RWPE1 (cell line): Measurements from ENCODE around the gene PLEKHJ1.

ENCODE experiments used
- CTCF ChIA-PET: fragments of 350-600 bp; sonication (Branson Sonifier 250); formaldehyde crosslinking; extraction: SDS; loops from one replicate; lab custom pipeline; 2021; lab: Yijun Ruan, JAX
- POLR2A ChIA-PET: fragments of 400-600 bp; formaldehyde crosslinking; extraction: SDS; loops from one replicate; lab custom pipeline; 2020; ENCODE audit warnings: antibody characterized with exemption; ENCODE audit not compliant: low non-redundant PET; lab: Yijun Ruan, JAX
- DNase-seq: peaks from one replicate; pipeline ENCODE4 v3.0.0; 2012; ENCODE audit warnings: low spot score
- H3K27ac ChIP-seq: fragments of 450-650 bp; 2 replicates; pipeline ENCODE4 v1.5.1; 2017
- CTCF ChIP-seq: fragments of 450-650 bp; conservative IDR thresholded peaks from 2 replicates; pipeline ENCODE4 v1.5.1; 2017; ENCODE audit warnings: low read depth, mild to moderate bottlenecking

The PLEKHJ1 gene

GRCh38 chr19:2197270-2197669 is 38.9 kb downstream of the PLEKHJ1 start:
- no peak for DNase-seq
- TF ChIP-seq CTCF, result no peak
- CTCF ChIA-PET, result interaction anchor here (0.6 to 0.7 kb wide), 2 partner anchors 16 to 622 kb away, joined by 3 to 4 read pairs; no protein-coding TSS in a partner anchor
- H3K27ac ChIP-seq, result peak overlapping the region; percentile 22
- POLR2A ChIA-PET, result no interaction called here

- TF ChIP-seq CTCF, result no peak
- CTCF ChIA-PET, result no interaction called here
- DNase-seq, result no peak
Observed at GRCh38 chr19:2195914-2196313, 40.2 kb downstream of the PLEKHJ1 start.

GRCh38 chr19:2195361-2195760 is 40.8 kb downstream of the PLEKHJ1 start:
- no peak overlapping the region for H3K27ac ChIP-seq
- no peak for DNase-seq
- no peak for TF ChIP-seq CTCF
- ChIA-PET POLR2A (no interaction called here), CTCF (no interaction called here)

More at GRCh38 chr19:2195914-2196313, 40.2 kb downstream of the PLEKHJ1 start:
- no peak overlapping the region for H3K27ac ChIP-seq
- POLR2A ChIA-PET, result no interaction called here

- CTCF ChIA-PET, result no interaction called here
- DNase-seq, result no peak
- no peak for TF ChIP-seq CTCF
- POLR2A ChIA-PET, result no interaction called here
- H3K27ac ChIP-seq, result no peak overlapping the region
Observed at GRCh38 chr19:2194513-2195078, 41.5 kb downstream of the PLEKHJ1 start.

GRCh38 chr19:2193807-2194206 is 42.3 kb downstream of the PLEKHJ1 start:
- no peak for TF ChIP-seq CTCF
- DNase-seq, result no peak
- CTCF ChIA-PET, result no interaction called here
- POLR2A ChIA-PET, result no interaction called here
- no peak overlapping the region for H3K27ac ChIP-seq

- DNase-seq, result no peak
- H3K27ac ChIP-seq, result peak overlapping the region; percentile 18; the same call in 1 of the 2 replicates
- ChIA-PET CTCF (interaction anchor here (0.6 kb wide), 1 partner anchor 28 kb away, joined by 4 read pairs; no protein-coding TSS in a partner anchor), POLR2A (no interaction called here)
- TF ChIP-seq CTCF, result no peak
Observed at GRCh38 chr19:2192862-2193261, 43.3 kb downstream of the PLEKHJ1 start.
